ENCODE data around the gene NPPB. TPM values are rescaled to one million over a fixed set of nuclear protein-coding genes. Genes with fewer than 3 reads are reported as not detected.

NPPB gene
- polyA plus RNA-seq, 2 of the 4 experiments (the other 2 are of a cell fraction), result 0.18 TPM; not detected in 1

DNA sequence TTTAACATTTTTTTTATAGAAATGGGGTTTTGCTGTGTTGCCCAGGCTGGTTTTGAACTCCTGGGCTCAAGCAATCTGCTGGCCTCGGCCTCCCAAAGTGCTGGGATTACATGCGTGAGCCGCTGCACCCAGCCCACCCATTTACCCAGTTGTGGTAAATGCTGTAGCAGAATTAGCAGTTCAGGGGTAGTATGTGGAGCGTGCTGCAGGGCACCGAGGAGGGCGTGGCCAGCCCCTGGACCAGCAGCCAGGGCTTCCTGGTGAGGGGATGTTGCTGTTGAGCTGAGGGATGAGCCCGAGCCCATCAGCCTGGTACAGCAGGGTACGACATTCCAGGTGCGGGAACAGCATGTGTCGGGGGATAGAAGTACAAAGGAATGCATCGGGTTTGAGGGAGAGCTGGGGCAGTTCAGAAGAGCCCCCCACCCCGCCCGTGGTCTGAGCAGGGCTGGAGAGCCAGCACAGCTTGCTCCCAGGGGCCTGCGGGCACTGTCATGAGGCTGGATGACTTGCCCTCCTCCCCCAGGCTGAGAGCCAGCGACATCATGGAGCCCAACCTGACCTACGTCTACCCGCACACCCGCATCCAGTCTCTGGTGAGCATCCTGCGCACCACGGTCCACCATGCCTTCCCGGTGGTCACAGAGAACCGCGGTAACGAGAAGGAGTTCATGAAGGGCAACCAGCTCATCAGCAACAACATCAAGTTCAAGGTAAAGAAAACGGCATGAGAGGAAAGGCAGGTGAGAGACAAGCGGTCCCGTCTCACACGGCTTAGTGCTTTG lies 23.1 kb downstream of the NPPB start:
- no peak for DNase-seq (ENCODE audit: low read depth in 1 of 2, low spot score in 1 of 2)
- FAIRE-seq, result no peak
- Histone ChIP-seq H3K4me3 (no peak overlapping the region), H3K4me1 (no peaks in the 10 kb centered on the region), H3K4me2 (no peak overlapping the region), H3K9me3 (no peaks in the 10 kb centered on the region), H3K27ac (no peak overlapping the region)
- no peak for ATAC-seq
- POLR2A ChIA-PET, result interaction anchor here (2.2 kb wide), 1 partner anchor 72 kb away, joined by 10 read pairs; no protein-coding TSS in a partner anchor
- CTCF ChIA-PET, result interaction anchor here (1.0 to 5.6 kb wide), 5 partner anchors 18 to 195 kb away, joined by 3 to 48 read pairs (median 4); no protein-coding TSS in a partner anchor
- 88% methylated on average over 20 of the region's 28 CpGs for WGBS (ENCODE audit: missing lambda C conversion rate)
- TF ChIP-seq BHLHE40 (IDR thresholded peaks at IDR 0.05; ENCODE audit: low read depth, low read length), result no peak

DNA sequence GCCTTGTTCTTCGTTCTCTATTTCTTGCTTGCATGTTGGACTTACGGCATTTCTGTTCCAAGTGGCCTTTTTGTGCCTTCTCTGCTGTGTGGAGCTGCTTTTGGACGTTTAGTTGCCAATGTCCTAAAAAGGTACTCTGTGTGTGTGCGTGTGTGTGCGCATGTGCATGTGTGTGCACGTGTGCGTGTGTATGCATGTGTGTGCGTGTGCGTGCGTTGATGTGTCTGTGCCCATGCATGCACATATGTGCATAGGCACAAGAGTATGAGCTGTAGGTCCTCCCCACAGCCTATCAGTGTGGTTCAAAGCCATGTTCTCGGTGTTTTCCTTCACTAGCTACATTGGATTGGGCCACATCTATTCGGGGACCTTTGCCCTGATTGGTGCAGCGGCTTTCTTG lies 24.8 kb downstream of the NPPB start:
- Histone ChIP-seq H3K4me2 (no peak overlapping the region), H3K4me1 (no peaks in the 10 kb centered on the region), H3K4me3 (no peak overlapping the region), H3K9me3 (no peaks in the 10 kb centered on the region), H3K27ac (no peak overlapping the region)
- 90% methylated on average over 13 of the region's 13 CpGs for whole genome bisulfite sequencing (ENCODE audit: missing lambda C conversion rate)
- no peak for ATAC-seq
- TF ChIP-seq, protein P1, sequence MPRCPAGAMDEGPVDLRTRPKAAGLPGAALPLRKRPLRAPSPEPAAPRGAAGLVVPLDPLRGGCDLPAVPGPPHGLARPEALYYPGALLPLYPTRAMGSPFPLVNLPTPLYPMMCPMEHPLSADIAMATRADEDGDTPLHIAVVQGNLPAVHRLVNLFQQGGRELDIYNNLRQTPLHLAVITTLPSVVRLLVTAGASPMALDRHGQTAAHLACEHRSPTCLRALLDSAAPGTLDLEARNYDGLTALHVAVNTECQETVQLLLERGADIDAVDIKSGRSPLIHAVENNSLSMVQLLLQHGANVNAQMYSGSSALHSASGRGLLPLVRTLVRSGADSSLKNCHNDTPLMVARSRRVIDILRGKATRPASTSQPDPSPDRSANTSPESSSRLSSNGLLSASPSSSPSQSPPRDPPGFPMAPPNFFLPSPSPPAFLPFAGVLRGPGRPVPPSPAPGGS (IDR thresholded peaks at IDR 0.05), result no peak
- TF ChIP-seq FOXS1 (CRISPR knock-in tag; IDR thresholded peaks at IDR 0.05) (no peak), ZNF302 (CRISPR knock-in tag; IDR thresholded peaks at IDR 0.05) (no peak), MAFK (IDR thresholded peaks at IDR 0.05; ENCODE audit: partially characterized antibody) (no peak), NFE2L2 (conservative IDR thresholded peaks at IDR 0.05; ENCODE audit: low read length) (no peak)
- TF ChIP-seq, protein P2, sequence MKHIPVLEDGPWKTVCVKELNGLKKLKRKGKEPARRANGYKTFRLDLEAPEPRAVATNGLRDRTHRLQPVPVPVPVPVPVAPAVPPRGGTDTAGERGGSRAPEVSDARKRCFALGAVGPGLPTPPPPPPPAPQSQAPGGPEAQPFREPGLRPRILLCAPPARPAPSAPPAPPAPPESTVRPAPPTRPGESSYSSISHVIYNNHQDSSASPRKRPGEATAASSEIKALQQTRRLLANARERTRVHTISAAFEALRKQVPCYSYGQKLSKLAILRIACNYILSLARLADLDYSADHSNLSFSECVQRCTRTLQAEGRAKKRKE (CRISPR knock-in tag; IDR thresholded peaks at IDR 0.05; ENCODE audit: low read depth), result no peak
- DNase-seq (ENCODE audit: low read depth in 1 of 2, low spot score in 1 of 2), result no peak
- FAIRE-seq, result no peak
- ChIA-PET CTCF (interaction anchor here (1.2 to 1.5 kb wide), 2 partner anchors 59 to 60 kb away, joined by 4 read pairs; no protein-coding TSS in a partner anchor), POLR2A (no interaction called here)

DNA sequence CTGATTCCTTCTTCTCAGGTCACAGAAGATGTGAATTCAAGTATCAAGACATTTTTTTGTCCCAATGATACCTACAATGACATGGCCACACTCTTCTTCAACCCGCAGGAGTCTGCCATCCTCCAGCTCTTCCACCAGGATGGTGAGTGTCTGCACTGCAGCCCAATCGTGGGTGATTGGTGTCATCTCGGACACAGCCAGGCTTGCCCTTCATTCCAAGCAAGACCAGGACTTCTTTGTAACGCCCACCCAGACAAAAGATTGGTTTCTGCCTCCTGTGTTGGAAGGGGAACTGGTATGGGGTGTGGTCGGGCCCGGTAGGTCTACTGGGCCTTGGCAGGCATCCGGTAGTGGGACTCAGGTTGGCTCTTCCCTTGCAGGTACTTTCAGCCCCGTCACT lies 25.2 kb downstream of the NPPB start:
- Histone ChIP-seq H3K4me3 (no peak overlapping the region), H3K4me2 (no peak overlapping the region), H3K27ac (no peak overlapping the region), H3K4me1 (no peaks in the 10 kb centered on the region), H3K9me3 (no peaks in the 10 kb centered on the region)
- TF ChIP-seq EHMT2 (IDR thresholded peaks at IDR 0.05; ENCODE audit: low read depth) (no peak), FOSL2 (IDR thresholded peaks at IDR 0.05) (no peak), FOSL2 (CRISPR knock-in tag; IDR thresholded peaks at IDR 0.05) (no peak), HOXB5 (CRISPR knock-in tag; IDR thresholded peaks at IDR 0.05) (no peak), RCOR1 (IDR thresholded peaks at IDR 0.05; ENCODE audit: low read depth, low read length) (no peak), BHLHE40 (IDR thresholded peaks at IDR 0.05; ENCODE audit: low read depth, low read length) (no peak), RFX5 (IDR thresholded peaks at IDR 0.05) (no peak), HEYL (CRISPR knock-in tag; IDR thresholded peaks at IDR 0.05) (no peak), GATA3 (IDR thresholded peaks at IDR 0.05; ENCODE audit: borderline replicate concordance) (no peak)
- TF ChIP-seq, protein P3, sequence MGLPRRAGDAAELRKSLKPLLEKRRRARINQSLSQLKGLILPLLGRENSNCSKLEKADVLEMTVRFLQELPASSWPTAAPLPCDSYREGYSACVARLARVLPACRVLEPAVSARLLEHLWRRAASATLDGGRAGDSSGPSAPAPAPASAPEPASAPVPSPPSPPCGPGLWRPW (IDR thresholded peaks at IDR 0.05), result no peak
- TF ChIP-seq, protein P4, sequence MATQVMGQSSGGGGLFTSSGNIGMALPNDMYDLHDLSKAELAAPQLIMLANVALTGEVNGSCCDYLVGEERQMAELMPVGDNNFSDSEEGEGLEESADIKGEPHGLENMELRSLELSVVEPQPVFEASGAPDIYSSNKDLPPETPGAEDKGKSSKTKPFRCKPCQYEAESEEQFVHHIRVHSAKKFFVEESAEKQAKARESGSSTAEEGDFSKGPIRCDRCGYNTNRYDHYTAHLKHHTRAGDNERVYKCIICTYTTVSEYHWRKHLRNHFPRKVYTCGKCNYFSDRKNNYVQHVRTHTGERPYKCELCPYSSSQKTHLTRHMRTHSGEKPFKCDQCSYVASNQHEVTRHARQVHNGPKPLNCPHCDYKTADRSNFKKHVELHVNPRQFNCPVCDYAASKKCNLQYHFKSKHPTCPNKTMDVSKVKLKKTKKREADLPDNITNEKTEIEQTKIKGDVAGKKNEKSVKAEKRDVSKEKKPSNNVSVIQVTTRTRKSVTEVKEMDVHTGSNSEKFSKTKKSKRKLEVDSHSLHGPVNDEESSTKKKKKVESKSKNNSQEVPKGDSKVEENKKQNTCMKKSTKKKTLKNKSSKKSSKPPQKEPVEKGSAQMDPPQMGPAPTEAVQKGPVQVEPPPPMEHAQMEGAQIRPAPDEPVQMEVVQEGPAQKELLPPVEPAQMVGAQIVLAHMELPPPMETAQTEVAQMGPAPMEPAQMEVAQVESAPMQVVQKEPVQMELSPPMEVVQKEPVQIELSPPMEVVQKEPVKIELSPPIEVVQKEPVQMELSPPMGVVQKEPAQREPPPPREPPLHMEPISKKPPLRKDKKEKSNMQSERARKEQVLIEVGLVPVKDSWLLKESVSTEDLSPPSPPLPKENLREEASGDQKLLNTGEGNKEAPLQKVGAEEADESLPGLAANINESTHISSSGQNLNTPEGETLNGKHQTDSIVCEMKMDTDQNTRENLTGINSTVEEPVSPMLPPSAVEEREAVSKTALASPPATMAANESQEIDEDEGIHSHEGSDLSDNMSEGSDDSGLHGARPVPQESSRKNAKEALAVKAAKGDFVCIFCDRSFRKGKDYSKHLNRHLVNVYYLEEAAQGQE (IDR thresholded peaks at IDR 0.05), result no peak
- ATAC-seq, result no peak
- CTCF ChIA-PET, result interaction anchor here (1.2 to 1.5 kb wide), 2 partner anchors 59 to 61 kb away, joined by 4 read pairs; no protein-coding TSS in a partner anchor
- no peak for DNase-seq (ENCODE audit: low read depth in 1 of 2, low spot score in 1 of 2)
- POLR2A ChIA-PET, result no interaction called here
- no peak for FAIRE-seq
- 84% methylated on average over 6 of the region's 8 CpGs for WGBS (ENCODE audit: missing lambda C conversion rate)

Data from A549 (cell line).